Retinal pigment epithelial cell (primary cell): ENCODE measurements around the gene RNASEH2C.
"Not testable (repeated sequence)": the region's sequence is repeated elsewhere in the genome, so short reads cannot be mapped to it uniquely, and the experiment has no call there.

Experiments used
- DNase-seq: peaks from one replicate; pipeline ENCODE4 v3.0.0-alpha.2; 2010; ENCODE audit warnings: low read depth
- H3K4me3 ChIP-seq: 2 replicates; pipeline ENCODE4 v1.5.1; 2011; ENCODE audit warnings: mild to moderate bottlenecking, low read length, control low read depth, moderate library complexity
- TF ChIP-seq, protein P1 (sequence below): conservative IDR thresholded peaks from 2 replicates; pipeline ENCODE4 v1.5.1; 2011; ENCODE audit warnings: low read depth, low read length, control low read depth, inconsistent platforms

RNASEH2C gene

GRCh38 chr11:65710421-65710820, 10.2 kb downstream of the RNASEH2C start:
- TF ChIP-seq, protein P1, sequence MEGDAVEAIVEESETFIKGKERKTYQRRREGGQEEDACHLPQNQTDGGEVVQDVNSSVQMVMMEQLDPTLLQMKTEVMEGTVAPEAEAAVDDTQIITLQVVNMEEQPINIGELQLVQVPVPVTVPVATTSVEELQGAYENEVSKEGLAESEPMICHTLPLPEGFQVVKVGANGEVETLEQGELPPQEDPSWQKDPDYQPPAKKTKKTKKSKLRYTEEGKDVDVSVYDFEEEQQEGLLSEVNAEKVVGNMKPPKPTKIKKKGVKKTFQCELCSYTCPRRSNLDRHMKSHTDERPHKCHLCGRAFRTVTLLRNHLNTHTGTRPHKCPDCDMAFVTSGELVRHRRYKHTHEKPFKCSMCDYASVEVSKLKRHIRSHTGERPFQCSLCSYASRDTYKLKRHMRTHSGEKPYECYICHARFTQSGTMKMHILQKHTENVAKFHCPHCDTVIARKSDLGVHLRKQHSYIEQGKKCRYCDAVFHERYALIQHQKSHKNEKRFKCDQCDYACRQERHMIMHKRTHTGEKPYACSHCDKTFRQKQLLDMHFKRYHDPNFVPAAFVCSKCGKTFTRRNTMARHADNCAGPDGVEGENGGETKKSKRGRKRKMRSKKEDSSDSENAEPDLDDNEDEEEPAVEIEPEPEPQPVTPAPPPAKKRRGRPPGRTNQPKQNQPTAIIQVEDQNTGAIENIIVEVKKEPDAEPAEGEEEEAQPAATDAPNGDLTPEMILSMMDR: no peak
- no peak for DNase-seq

DNA sequence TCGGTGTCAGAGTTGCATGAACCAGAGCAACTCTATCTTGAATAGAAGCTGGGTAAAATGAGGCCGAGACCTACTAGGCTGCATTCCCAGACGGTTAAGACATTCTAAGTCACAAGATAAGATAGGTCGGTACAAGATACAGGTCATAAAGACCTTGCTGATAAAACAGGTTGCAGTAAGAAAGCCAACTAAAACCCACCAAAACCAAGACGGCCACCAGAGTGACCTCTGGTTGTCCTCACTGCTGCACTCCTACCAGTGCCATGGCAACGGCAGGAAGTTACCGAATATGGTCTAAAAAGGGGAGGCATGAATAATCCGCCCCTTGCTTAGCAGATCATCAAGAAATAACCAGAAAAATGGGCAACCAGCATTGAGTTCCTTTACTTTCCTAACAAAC, 10.9 kb downstream of the RNASEH2C start:
- TF ChIP-seq, protein P1: no peak
- no peak overlapping the region for H3K4me3 ChIP-seq
- DNase-seq: no peak

More at GRCh38 chr11:65710421-65710820, 10.2 kb downstream of the RNASEH2C start:
- H3K4me3 ChIP-seq: no peak overlapping the region

- TF ChIP-seq, protein P1: no peak
- H3K4me3 ChIP-seq: no peak overlapping the region
- DNase-seq: no peak
These were observed 12.1 kb downstream of the RNASEH2C start for GRCh38 chr11:65708451-65708850.

DNA sequence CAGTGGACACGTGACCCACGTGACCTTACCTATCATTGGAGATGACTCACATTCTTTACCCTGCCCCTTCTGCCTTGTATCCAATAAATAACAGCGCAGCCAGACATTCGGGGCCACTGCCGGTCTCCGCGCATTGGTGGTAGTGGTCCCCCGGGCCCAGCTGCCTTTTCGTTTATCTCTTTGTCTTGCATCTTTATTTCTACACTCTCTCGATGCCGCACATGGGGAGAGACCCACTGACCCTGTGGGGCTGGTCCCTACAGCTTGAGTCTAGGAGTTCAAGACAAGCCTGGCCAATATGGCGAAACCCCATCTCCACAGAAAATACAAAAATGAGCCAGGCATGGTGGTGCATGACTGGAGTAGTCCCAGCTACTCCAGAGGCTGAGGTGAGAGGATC, 13.6 kb downstream of the RNASEH2C start:
- not testable (repeated sequence) for DNase-seq, H3K4me3 ChIP-seq

DNA sequence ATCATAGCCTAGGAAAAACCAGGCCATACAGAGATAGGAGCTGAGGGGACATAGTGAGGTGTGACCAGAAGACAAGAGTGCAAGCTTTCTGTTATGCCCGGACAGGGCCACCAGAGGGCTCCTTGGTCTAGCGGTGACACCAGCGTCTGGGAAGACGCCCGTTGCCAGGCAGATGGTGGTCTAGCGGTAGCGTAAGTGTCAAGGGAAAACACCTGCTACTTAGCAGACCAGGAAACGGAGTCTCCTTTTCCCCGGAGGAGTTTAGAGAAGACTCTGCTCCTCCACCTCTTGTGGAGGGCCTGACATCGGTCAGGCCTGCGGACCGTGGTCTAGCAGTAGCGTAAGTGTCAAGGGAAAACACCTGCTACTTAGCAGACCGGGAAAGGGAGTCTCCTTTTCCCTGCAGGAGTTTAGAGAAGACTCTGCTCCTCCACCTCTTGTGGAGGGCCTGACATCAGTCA, 14.3 kb downstream of the RNASEH2C start:
- TF ChIP-seq, protein P1: peak; percentile 49
- DNase-seq: not testable (repeated sequence)
- H3K4me3 ChIP-seq: peak overlapping the region; percentile 22

DNA sequence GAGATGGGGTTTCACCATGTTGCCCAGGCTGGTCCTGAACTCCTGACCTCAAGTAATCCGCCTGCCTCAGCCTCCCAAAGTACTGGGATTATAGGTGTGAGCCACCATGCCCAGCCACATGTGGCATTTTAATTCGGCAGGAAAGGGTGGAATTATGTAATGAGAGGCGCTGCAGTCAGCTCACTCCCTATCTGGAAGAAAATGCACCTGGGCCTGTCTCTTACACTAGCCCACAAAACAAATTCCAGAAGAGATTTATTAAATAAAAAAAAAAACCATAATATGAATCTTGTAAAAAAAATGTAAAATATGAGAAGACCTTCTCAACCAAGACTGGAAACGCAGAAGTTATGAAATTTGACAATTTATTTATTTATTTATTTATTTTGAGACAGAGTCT, 16.8 kb downstream of the RNASEH2C start:
- no peak overlapping the region for H3K4me3 ChIP-seq
- TF ChIP-seq, protein P1: no peak
- DNase-seq: no peak

- H3K4me3 ChIP-seq: no peak overlapping the region
- DNase-seq: no peak
- TF ChIP-seq, protein P1: no peak
These were observed 18.9 kb downstream of the RNASEH2C start for GRCh38 chr11:65701686-65702085.

DNA sequence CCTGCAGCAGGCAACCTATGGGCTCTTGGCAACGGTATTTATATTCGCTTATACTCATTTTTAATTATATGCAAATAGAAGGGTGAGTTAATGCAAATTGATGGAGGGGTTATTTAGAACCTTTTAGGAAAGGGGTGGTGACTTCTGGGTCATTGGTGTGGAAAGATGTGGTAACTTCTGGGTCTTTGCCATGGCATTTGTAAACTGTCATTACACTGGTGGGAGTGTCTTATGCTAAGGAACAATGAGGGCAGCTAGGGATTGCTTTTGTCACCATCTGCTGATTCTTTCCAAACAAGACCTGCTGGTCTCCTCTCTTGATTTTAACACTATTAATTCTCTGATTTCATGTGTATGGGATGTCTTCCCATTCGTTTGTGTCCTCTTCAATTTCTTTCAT, 20.2 kb downstream of the RNASEH2C start:
- DNase-seq: no peak
- H3K4me3 ChIP-seq: no peak overlapping the region
- TF ChIP-seq, protein P1: no peak
